ENCODE data around the gene CBX6. TPM values are rescaled to one million over a fixed set of nuclear protein-coding genes. Genes with fewer than 3 reads are reported as not detected.

Gene CBX6
- total RNA-seq, 1 experiment from 2014 or later = 31.4 TPM

DNA sequence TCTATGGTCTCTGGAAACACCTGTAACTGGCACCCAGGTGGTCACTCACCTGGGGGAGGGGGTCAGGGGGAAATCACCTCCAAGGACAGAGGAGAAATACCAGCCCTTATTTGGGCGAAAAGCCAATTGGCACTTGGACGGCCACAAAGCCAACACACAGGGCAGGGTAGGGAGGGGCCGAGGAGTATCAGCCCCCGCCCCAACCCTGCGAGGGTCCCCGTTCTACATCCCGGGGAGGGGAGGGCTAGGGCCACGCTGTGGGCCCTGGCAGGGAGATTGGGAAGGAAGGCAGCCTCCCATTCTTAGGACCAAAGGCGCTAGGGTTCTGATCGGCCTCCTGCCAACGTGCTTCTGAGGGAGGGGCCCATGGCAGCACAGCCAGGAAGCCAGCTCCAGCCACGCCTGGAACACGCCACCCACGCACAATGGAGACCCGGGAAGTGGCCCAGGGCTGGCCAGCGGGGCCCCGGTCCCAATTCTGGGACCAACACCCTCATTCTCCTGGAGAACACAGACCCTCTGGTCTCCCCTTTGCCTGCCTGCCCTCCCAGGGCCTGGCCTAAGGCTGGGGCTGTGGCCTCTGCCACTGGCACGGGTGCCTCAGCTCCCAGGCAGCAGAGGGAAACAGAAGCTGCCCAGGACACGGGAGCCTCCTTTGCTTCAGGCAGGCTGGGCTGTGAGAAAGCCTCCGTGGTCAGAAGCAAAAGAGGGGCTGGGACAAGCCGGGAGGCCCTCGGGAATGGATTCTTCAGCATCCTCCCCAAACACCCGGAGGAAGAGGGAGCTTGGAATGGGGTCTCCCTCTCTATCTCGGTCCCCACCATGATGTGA is 7.4 kb downstream of the CBX6 start:
- no peaks in the 10 kb centered on the region; the same call in 1 of the 2 replicates for H3K4me1 ChIP-seq (ENCODE audit: insufficient read depth, low read length)
- H3K23ac ChIP-seq (ENCODE audit: insufficient read length, low read depth, low read length) = no peak overlapping the region
- peak overlapping the region; percentile 43 for H2BK12ac ChIP-seq (ENCODE audit: insufficient read length, low read depth, low read length)
- H2BK20ac ChIP-seq (ENCODE audit: low read depth, low read length, poor library complexity, severe bottlenecking) = no peak overlapping the region
- Mint-ChIP-seq H3K9me3 (no peaks in the 10 kb centered on the region), H3K36me3 (ENCODE audit: insufficient read depth in 1 of 3, low read depth in 3 of 3) (peaks cover 10 to 30% (median 27%) of the 10 kb centered on the region in 3 experiments; a peak in 6 of 7 replicates), H3K27me3 (ENCODE audit: low read depth) (no peaks in the 10 kb centered on the region; the same call in none of the 2 replicates), H3K4me3 (0 out of 5 replicates have a peak overlapping the region, but pooled peaks of 1 of the 2 experiments have one; percentile 0), H3K4me1 (peaks cover 32 to 50% of the 10 kb centered on the region in 2 experiments), H3K27ac (peak overlapping the region in 2 of 3 experiments; percentile 86 to 94; a peak in 4 of 7 replicates)
- H3K27me3 ChIP-seq (ENCODE audit: insufficient read depth, low read length) = no peaks in the 10 kb centered on the region
- peak overlapping the region; percentile 49 for H3K14ac ChIP-seq (ENCODE audit: insufficient read depth, low read length)
- no peak overlapping the region for H2BK5ac ChIP-seq (ENCODE audit: insufficient read length, low read length)
- DNase-seq = peak; percentile 34
- no peaks in the 10 kb centered on the region for H4K20me1 ChIP-seq (ENCODE audit: control insufficient read depth, insufficient read depth, insufficient read length)
- H4K8ac ChIP-seq (replicated peaks; ENCODE audit: insufficient read length, low read depth, low read length) = no peak overlapping the region
- no peak overlapping the region for H2BK120ac ChIP-seq (ENCODE audit: low read depth, low read length, poor library complexity, severe bottlenecking)
- no peaks in the 10 kb centered on the region for H3K79me1 ChIP-seq (ENCODE audit: insufficient read depth, low read depth, low read length, poor library complexity, severe bottlenecking)
- H2BK15ac ChIP-seq (ENCODE audit: low read depth, low read length) = no peak overlapping the region
- no peaks in the 10 kb centered on the region for H3K79me2 ChIP-seq (ENCODE audit: insufficient read depth, low read length)
- no peak overlapping the region for H2AFZ ChIP-seq (ENCODE audit: low read length)
- H3K56ac ChIP-seq (ENCODE audit: insufficient read length, low read depth, low read length) = no peak overlapping the region
- H2AK5ac ChIP-seq (ENCODE audit: insufficient read length, low read length) = no peak overlapping the region
- peak overlapping the region; percentile 86 for H4K91ac ChIP-seq (ENCODE audit: insufficient read length, low read depth, low read length)
- H3K4ac ChIP-seq (ENCODE audit: low read depth, low read length) = peak overlapping the region; percentile 30
- H3K27ac ChIP-seq (ENCODE audit: insufficient read length, low read depth, low read length) = no peak overlapping the region
- no peaks in the 10 kb centered on the region for H3K9me3 ChIP-seq (ENCODE audit: control insufficient read depth, low read depth, low read length)
- WGBS (ENCODE audit: extremely low coverage, insufficient read length, low lambda C conversion rate) = no CpG with 5 or more reads among the region's 24 CpGs
- peaks cover 3% of the 10 kb centered on the region for H3K23me2 ChIP-seq (ENCODE audit: insufficient read length, low read depth, low read length, poor library complexity, severe bottlenecking)
- TF ChIP-seq, protein P1, sequence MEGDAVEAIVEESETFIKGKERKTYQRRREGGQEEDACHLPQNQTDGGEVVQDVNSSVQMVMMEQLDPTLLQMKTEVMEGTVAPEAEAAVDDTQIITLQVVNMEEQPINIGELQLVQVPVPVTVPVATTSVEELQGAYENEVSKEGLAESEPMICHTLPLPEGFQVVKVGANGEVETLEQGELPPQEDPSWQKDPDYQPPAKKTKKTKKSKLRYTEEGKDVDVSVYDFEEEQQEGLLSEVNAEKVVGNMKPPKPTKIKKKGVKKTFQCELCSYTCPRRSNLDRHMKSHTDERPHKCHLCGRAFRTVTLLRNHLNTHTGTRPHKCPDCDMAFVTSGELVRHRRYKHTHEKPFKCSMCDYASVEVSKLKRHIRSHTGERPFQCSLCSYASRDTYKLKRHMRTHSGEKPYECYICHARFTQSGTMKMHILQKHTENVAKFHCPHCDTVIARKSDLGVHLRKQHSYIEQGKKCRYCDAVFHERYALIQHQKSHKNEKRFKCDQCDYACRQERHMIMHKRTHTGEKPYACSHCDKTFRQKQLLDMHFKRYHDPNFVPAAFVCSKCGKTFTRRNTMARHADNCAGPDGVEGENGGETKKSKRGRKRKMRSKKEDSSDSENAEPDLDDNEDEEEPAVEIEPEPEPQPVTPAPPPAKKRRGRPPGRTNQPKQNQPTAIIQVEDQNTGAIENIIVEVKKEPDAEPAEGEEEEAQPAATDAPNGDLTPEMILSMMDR (conservative IDR thresholded peaks at IDR 0.05) = no peak
- no peak overlapping the region for H3T11ph ChIP-seq (ENCODE audit: low read length)
- no peak overlapping the region for H3K4me2 ChIP-seq (ENCODE audit: insufficient read depth, insufficient read length, low read length)
- H3K18ac ChIP-seq (ENCODE audit: insufficient read length, low read depth, low read length) = peak overlapping the region; percentile 78
- H3K9ac ChIP-seq (ENCODE audit: extremely low read depth, insufficient read length, low read length) = no peak overlapping the region
- H4K5ac ChIP-seq (ENCODE audit: insufficient read length, low read depth, low read length) = no peak overlapping the region
